Measurements from ENCODE around the gene VWA5B2. TPM values are rescaled to one million over a fixed set of nuclear protein-coding genes. Genes with fewer than 3 reads are reported as not detected.

VWA5B2 gene
- 0.57 and 5.7 TPM in 2 replicates for total RNA-seq (2014; rRNA removed; shearing (Covaris generic); ENCODE audit: low replicate concordance)

- in situ Hi-C loops (cut with HindIII; ENCODE audit: low pct_unique_long_range_greater_than_20kb, low sequenced_read_pairs) = no loop called here
- peak; percentile 78 for DNase-seq (ENCODE audit: low read depth)
Measured at GRCh38 chr3:184229394-184230080, at the start of gene VWA5B2. TSS of gene VWA5B2 (plus strand) at chr3:184229585. CDS start at chr3:184230529, 944 bp downstream.

DNA sequence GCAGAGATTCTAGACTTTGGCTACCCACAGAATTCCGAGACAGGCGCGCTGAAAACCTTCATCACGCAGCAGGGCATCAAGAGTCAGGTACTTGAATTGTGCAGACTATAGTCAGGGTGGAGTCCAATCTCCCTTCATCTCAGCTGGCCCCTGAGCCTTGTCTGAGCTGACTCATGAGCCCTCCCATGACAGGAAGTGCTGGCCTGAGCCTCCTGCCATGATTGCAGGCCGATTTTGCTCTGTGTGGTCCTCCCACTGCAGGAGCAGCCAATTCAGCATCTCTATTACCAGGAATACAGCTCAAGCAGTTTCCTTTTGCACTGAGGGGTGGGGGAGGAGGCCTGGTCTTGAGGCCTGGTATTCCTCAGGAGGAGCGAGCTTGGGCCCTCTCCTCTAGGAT is 49.2 kb upstream of the VWA5B2 start:
- DNase-seq (ENCODE audit: low read depth) = no peak
- in situ Hi-C loops (cut with HindIII; ENCODE audit: low pct_unique_long_range_greater_than_20kb, low sequenced_read_pairs) = no loop called here

DNA sequence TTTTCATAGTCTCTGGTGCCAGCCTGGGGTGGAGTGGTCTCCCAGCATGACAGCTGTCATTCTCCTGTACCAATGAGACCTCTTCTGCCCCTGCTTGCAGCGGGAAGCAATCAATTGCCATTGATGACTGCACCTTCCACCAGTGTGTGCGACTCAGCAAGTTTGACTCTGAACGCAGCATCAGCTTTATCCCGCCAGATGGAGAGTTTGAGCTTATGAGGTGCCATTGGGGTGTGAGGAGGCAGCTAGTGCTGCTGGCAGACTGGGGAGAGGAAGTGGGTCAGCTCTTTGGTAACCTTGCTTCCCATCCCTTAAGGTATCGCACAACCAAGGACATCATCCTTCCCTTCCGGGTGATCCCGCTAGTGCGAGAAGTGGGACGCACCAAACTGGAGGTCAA is 47.8 kb upstream of the VWA5B2 start:
- DNase-seq (ENCODE audit: low read depth) = no peak
- in situ Hi-C loops (cut with HindIII; ENCODE audit: low pct_unique_long_range_greater_than_20kb, low sequenced_read_pairs) = no loop called here

DNA sequence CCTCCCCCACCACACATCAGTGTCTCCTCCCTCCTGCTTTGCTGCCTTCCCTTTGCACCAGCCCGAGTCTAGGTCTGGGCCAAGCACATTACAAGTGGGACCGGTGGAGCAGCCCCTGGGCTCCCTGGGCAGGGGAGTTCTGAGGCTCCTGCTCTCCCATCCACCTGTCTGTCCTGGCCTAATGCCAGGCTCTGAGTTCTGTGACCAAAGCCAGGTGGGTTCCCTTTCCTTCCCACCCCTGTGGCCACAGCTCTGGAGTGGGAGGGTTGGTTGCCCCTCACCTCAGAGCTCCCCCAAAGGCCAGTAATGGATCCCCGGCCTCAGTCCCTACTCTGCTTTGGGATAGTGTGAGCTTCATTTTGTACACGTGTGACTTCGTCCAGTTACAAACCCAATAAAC is 45.7 kb upstream of the VWA5B2 start:
- no peak for DNase-seq (ENCODE audit: low read depth)
- in situ Hi-C loops (cut with HindIII; ENCODE audit: low pct_unique_long_range_greater_than_20kb, low sequenced_read_pairs) = no loop called here

DNA sequence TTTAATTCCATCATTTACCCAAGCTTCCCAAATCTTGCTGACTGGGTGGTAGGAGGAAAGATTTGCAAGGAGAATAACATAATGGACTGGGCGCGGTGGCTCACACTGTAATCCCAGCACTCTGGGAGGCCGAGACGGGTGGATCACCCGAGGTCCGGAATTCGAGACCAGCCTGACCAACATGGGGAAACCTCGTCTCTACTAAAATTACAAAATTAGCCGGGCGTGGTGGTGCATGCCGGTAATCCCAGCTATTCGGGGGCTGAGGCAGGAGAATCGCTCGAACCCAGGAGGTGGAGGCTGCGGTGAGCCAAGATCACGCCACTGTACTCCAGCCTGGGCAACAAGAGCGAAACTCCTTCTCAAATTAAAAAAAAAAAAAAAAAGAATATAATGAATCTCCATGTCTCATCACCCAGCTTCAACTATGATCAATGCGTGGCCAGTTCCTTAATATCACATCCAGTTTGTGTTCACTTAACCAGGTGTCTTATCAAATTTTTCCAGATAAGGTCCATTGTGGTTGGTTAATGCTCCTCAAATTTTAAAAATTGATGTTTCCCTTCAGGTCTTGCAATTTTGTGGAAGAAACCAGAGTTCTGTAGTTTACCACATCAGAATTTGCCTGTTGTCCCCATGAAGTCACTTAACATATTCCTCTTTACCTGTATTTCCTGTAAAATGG is 44.7 kb upstream of the VWA5B2 start:
- no peak for DNase-seq (ENCODE audit: low read depth)
- in situ Hi-C loops (cut with HindIII; ENCODE audit: low pct_unique_long_range_greater_than_20kb, low sequenced_read_pairs) = no loop called here

DNA sequence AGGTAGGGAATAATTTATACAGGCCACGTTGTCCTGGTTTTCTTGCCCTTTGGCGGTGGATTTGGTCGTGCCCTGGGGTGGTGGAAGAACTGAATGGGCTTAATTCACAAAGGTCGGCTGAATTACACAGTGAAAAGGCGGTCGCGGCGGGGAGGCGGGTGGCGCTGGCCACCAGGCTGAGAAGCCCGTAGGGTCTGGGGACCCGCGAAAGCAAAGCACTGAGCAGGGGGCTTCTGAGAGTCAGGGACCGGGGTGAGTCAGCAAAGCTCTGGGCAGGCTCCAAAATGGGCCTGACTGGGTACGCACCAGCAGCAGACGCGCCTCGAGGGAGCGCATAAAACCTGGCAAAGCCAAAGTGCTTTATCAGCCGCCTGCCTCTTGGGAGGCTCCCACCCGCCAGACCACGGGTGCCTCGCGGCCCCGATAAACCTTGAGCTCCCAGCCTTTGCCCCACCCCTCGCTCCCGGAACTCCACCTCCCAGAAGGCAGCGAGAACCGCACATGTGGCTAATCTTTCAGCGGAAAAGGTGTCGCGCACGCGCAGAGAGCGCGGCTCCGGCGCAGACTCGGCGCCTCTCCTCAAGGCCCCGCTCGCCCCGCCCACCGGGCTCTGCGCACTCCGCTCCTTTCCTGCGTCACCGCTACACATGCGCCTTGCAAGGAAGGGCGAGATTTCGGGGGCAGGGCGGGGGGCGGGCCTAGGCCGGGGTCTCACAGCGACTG is 43.8 kb upstream of the VWA5B2 start:
- in situ Hi-C loops (cut with HindIII; ENCODE audit: low pct_unique_long_range_greater_than_20kb, low sequenced_read_pairs) = no loop called here

GRCh38 chr3:184186184-184186901 is 43.0 kb upstream of the VWA5B2 start, which contains the start of gene ABCF3:
TSS of gene ABCF3 (plus strand) at chr3:184186199. CDS start at chr3:184186208, 9 bp downstream.
- DNase-seq (ENCODE audit: low read depth) = no peak
- in situ Hi-C loops (cut with HindIII; ENCODE audit: low pct_unique_long_range_greater_than_20kb, low sequenced_read_pairs) = no loop called here

More for the DNA sequence above, 43.8 kb upstream of the VWA5B2 start:
- peak; percentile 98 for DNase-seq (ENCODE audit: low read depth)

DNA sequence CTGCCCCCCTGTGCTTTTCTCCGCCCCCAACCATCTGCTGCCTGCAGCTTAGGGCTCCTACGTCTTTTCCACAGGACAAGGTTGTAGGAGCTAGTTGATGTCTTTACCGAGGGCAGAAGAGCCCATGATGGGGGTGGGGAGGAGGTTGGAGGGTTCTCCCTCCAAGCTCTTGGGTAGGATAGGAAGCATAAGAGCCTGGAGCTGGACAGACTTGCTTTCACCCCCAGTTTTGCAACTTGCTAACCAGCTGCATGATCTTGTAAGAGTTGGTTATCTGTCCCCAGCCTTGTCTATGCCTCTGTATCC is 42.5 kb upstream of the VWA5B2 start:
- in situ Hi-C loops (cut with HindIII; ENCODE audit: low pct_unique_long_range_greater_than_20kb, low sequenced_read_pairs) = no loop called here
- DNase-seq (ENCODE audit: low read depth) = no peak

- no peak for DNase-seq (ENCODE audit: low read depth)
- in situ Hi-C loops (cut with HindIII; ENCODE audit: low pct_unique_long_range_greater_than_20kb, low sequenced_read_pairs) = no loop called here
Measured at GRCh38 chr3:184188080-184188479, 41.3 kb upstream of the VWA5B2 start.

DNA sequence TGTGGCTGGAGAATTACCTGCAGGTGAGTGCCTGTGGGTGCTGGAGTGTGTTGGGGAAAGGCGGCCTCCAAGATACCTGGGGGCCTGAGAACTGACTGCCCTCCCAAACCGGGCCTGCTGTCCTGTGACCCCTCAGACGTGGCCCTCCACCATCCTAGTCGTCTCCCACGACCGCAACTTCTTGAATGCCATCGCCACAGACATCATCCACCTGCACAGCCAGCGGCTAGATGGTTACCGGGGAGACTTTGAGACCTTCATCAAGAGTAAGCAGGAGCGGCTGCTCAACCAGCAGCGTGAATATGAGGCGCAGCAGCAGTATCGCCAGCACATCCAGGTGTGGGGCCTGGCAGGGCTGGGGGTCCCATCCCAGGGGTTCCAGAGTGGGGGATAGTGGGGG is 40.0 kb upstream of the VWA5B2 start:
- DNase-seq (ENCODE audit: low read depth) = no peak
- in situ Hi-C loops (cut with HindIII; ENCODE audit: low pct_unique_long_range_greater_than_20kb, low sequenced_read_pairs) = no loop called here

- in situ Hi-C loops (cut with HindIII; ENCODE audit: low pct_unique_long_range_greater_than_20kb, low sequenced_read_pairs) = no loop called here
Measured at GRCh38 chr3:184192889-184193288, 36.5 kb upstream of the VWA5B2 start.

DNA sequence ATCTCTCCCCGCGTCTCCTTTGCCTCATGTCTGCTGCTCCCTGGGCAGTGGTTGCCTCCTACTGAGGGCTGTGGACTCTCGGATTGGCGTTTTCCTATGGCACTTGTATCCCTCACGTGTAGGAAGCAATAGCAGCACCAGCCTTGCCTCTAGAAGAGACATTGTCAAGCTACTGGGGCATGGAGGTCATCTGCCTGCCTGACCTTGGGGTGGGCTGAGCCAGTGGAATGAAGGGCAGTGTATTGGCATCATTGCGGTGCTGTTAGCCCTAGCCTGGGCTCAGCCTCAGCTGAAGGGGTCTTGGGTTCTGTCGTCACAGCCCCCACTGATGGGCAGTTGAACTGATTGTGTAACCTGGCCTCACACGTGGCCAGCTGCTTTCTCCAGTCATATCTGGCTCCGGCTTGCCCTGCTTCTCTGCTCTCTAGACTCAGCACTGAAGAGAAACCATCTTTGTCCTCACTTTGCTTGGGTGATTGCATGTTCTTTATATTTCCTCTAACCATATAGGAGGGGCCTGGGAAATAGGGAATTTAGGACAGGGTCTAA is 35.3 kb upstream of the VWA5B2 start:
- no peak for DNase-seq (ENCODE audit: low read depth)
- in situ Hi-C loops (cut with HindIII; ENCODE audit: low pct_unique_long_range_greater_than_20kb, low sequenced_read_pairs) = no loop called here

More at GRCh38 chr3:184192889-184193288, 36.5 kb upstream of the VWA5B2 start:
- DNase-seq (ENCODE audit: low read depth) = no peak

DNA sequence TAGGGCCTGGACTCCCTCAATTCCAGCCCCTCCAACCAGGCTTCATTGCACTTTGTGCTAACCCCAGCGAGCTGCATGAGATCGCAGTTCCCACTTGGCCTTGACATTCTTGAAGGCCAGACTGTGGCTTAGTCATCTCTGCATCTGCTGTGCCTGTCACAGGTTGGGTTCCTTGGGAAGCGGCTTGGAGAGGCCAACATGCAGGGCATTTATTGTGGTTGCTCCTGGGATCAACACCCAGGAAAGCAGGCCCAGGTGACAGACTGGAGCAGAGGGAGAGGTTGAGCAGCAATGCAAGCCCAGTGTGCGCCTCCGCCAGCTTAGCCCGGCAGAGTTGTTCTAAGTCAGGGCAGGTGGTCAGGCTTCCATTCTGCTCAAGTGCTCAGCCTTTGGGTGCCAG is 32.8 kb upstream of the VWA5B2 start:
- in situ Hi-C loops (cut with HindIII; ENCODE audit: low pct_unique_long_range_greater_than_20kb, low sequenced_read_pairs) = no loop called here
- no peak for DNase-seq (ENCODE audit: low read depth)

DNA sequence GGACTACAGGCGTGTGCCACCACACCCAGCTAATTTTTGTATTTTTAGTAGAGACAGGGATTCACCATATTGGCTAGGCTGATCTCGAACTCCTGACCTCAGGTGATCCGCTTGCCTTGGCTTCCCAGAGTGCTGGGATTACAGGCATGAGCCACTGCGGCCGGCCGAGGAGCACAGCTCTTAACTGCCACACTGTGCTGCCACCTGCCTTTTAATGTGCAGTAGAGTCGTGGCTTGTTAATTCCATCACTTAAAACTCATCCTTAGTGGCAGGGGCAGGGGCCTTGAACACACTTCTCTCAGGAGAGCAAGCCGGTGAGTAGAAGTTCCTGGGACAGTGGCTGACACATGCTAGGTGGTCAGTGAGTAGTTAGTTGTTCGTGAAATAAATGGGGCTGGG is 30.9 kb upstream of the VWA5B2 start:
- in situ Hi-C loops (cut with HindIII; ENCODE audit: low pct_unique_long_range_greater_than_20kb, low sequenced_read_pairs) = no loop called here
- no peak for DNase-seq (ENCODE audit: low read depth)

- in situ Hi-C loops (cut with HindIII; ENCODE audit: low pct_unique_long_range_greater_than_20kb, low sequenced_read_pairs) = no loop called here
- DNase-seq (ENCODE audit: low read depth) = no peak
Measured at GRCh38 chr3:184200825-184201224, 28.6 kb upstream of the VWA5B2 start.

DNA sequence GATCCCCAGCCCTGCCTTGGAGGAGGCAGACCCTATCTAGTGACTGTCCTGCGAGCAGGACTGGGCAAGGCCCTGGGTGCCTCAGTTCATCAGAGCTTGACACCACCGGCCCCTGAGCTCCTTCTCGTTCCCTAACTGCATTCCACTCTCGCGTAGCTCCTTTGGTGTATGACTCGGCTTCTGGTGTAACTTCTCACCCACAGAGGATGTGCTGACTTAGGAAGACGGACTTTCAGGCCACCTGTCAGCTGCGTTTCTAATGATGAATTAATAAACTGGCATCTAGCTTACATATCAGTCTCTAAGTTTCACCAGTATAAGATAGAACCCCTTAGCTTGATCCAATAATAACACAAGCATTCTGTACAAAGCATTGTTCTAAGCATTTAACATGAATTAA is 25.9 kb upstream of the VWA5B2 start:
- DNase-seq (ENCODE audit: low read depth) = peak; percentile 18
- in situ Hi-C loops (cut with HindIII; ENCODE audit: low pct_unique_long_range_greater_than_20kb, low sequenced_read_pairs) = no loop called here

DNA sequence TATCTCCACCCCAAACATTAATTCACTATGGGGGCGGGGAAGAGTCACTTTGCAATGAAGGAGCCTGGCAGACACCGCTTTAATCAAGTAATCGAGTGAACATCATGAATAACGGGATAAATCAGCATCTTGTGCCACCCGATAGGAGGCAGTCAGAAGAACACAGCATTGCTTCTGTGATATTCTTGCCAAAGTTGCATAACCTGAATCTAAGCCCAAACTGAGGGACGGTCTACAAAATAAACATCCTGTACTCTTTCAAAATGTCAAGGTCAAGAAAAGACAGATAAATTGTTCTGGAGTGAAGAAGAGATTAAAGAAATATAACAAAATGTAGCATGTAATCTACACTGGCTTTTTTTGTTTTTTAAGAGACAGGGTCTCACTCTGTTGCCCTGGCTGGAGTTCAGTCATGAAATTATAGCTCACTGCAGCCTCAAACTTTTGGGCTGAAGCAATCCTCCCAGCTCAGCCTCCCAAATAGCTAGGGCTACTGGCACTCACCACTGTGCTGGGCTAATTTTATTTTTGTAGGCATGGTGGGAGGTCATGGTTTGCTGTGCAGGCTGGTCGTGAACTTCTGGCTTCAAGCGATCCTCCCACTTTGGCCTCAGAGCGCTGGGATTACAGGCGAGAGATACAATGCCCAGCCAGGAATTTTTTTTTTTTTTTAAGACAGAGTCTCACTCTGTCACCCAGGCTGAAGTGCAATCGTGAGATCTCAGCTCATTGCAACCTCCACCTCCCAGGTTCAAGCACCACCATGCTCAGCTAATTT is 20.1 kb upstream of the VWA5B2 start:
- DNase-seq (ENCODE audit: low read depth) = no peak
- in situ Hi-C loops (cut with HindIII; ENCODE audit: low pct_unique_long_range_greater_than_20kb, low sequenced_read_pairs) = no loop called here

DNA sequence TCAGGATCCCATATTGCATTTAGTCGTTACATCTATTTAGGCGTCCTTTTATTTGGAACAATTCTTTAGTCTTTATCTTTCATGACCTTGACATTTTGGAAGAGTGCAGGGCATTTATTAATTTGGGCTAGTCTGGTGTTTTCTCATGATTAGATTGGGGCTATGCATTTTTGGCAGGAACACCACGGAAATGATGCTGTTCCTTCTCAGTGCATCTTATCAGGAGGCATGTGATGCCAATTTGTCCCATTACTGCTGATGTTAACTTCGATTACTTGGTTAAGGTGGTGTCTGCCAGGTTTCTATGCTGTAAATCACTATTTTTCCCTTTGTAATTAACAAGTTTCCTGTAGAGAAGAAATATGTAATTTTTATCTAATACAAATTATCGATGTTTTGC is 18.1 kb upstream of the VWA5B2 start:
- in situ Hi-C loops (cut with HindIII; ENCODE audit: low pct_unique_long_range_greater_than_20kb, low sequenced_read_pairs) = no loop called here
- no peak for DNase-seq (ENCODE audit: low read depth)
